Measurements from ENCODE around the gene BNC2. TPM values are rescaled to one million over a fixed set of nuclear protein-coding genes. Genes with fewer than 3 reads are reported as not detected.

Gene BNC2, protein sequence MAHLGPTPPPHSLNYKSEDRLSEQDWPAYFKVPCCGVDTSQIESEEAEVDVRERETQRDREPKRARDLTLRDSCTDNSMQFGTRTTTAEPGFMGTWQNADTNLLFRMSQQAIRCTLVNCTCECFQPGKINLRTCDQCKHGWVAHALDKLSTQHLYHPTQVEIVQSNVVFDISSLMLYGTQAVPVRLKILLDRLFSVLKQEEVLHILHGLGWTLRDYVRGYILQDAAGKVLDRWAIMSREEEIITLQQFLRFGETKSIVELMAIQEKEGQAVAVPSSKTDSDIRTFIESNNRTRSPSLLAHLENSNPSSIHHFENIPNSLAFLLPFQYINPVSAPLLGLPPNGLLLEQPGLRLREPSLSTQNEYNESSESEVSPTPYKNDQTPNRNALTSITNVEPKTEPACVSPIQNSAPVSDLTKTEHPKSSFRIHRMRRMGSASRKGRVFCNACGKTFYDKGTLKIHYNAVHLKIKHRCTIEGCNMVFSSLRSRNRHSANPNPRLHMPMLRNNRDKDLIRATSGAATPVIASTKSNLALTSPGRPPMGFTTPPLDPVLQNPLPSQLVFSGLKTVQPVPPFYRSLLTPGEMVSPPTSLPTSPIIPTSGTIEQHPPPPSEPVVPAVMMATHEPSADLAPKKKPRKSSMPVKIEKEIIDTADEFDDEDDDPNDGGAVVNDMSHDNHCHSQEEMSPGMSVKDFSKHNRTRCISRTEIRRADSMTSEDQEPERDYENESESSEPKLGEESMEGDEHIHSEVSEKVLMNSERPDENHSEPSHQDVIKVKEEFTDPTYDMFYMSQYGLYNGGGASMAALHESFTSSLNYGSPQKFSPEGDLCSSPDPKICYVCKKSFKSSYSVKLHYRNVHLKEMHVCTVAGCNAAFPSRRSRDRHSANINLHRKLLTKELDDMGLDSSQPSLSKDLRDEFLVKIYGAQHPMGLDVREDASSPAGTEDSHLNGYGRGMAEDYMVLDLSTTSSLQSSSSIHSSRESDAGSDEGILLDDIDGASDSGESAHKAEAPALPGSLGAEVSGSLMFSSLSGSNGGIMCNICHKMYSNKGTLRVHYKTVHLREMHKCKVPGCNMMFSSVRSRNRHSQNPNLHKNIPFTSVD
- total RNA-seq (not detected), total RNA-seq (0 to 1.8 (median 0.06) reads per million in 172 experiments)
- polyA plus RNA-seq (2013, experiment 1 of 2): not detected
- polyA plus RNA-seq (2013, experiment 2 of 2): 0.24 TPM

- intact Hi-C loops (cut with DNase I, micrococcal nuclease): no loop called here
- Mint-ChIP-seq H3K27me3 (peaks cover 49% of the 10 kb centered on the region), H3K4me1 (ENCODE audit: low read depth) (peaks cover 5% of the 10 kb centered on the region), H3K4me3 (no peak within 1 kb of the TSS), H3K27ac (no peak within 1 kb of the TSS), H3K36me3 (ENCODE audit: low read depth) (no peaks in the 10 kb centered on the region), H3K9me3 (no peaks in the 10 kb centered on the region)
- TF ChIP-seq CTCF (IDR thresholded peaks at IDR 0.05): no peak
- POLR2A ChIA-PET: interaction anchor here (0.6 kb wide), 1 partner anchor 90 kb away, joined by 3 read pairs; no protein-coding TSS in a partner anchor
- DNase-seq (no peak), ATAC-seq (ENCODE audit: poor library complexity) (no peak)
- H3K36me3 ChIP-seq (ENCODE audit: insufficient read depth, low read length): no peaks in the 10 kb centered on the region
- H3K27me3 ChIP-seq (ENCODE audit: control insufficient read depth in 1 of 2, insufficient read depth in 2 of 2, low read length in 2 of 2): peaks cover 17 to 30% of the 10 kb centered on the region in 2 experiments
- H3K27ac ChIP-seq (ENCODE audit: low read depth in 1 of 2, low read length in 2 of 2): no peak within 1 kb of the TSS
- CTCF ChIA-PET: no interaction called here
- H3K9me3 ChIP-seq (ENCODE audit: control insufficient read depth in 1 of 2, insufficient read depth in 1 of 2, low read length in 2 of 2): peaks cover 0 to 15% of the 10 kb centered on the region in 2 experiments
- no peak within 1 kb of the TSS for H3K4me3 ChIP-seq (ENCODE audit: low read length)
- no peaks in the 10 kb centered on the region for H3K4me1 ChIP-seq (ENCODE audit: insufficient read depth, low read length)
Measured at GRCh38 chr9:16870596-16871335, at the start of gene BNC2. Gene BNC2, minus strand, starts transcription at chr9:16870670. Its CDS starts 22 bp downstream, at chr9:16870648.

GRCh38 chr9:16918920-16919319, 48.5 kb upstream of the BNC2 start:
- no peak overlapping the region for H3K27ac Mint-ChIP-seq
- no peaks in the 10 kb centered on the region for H3K27me3 ChIP-seq (ENCODE audit: control insufficient read depth in 1 of 2, insufficient read depth in 2 of 2, low read length in 2 of 2)
- H3K4me1 ChIP-seq (ENCODE audit: insufficient read depth, low read length): no peaks in the 10 kb centered on the region
- no peaks in the 10 kb centered on the region for H3K36me3 ChIP-seq (ENCODE audit: insufficient read depth, low read length)
- no peaks in the 10 kb centered on the region for H3K4me1 Mint-ChIP-seq (ENCODE audit: low read depth)
- CTCF ChIA-PET: no interaction called here
- no peak overlapping the region for H3K4me3 Mint-ChIP-seq
- TF ChIP-seq CTCF (IDR thresholded peaks at IDR 0.05): no peak
- H3K27ac ChIP-seq (ENCODE audit: low read depth in 1 of 2, low read length in 2 of 2): no peak overlapping the region
- no peaks in the 10 kb centered on the region for H3K27me3 Mint-ChIP-seq
- H3K36me3 Mint-ChIP-seq (ENCODE audit: low read depth): no peaks in the 10 kb centered on the region
- peaks cover 2% of the 10 kb centered on the region for H3K9me3 Mint-ChIP-seq
- no peak overlapping the region for H3K4me3 ChIP-seq (ENCODE audit: low read length)
- H3K9me3 ChIP-seq (ENCODE audit: control insufficient read depth in 1 of 2, insufficient read depth in 1 of 2, low read length in 2 of 2): peaks cover 0 to 23% of the 10 kb centered on the region in 2 experiments
- no peak for ATAC-seq (ENCODE audit: poor library complexity)
- intact Hi-C loops (cut with DNase I, micrococcal nuclease): no loop called here
- no peak for DNase-seq
- POLR2A ChIA-PET: no interaction called here
